ENCODE measurements around the gene MCM7. TPM values are rescaled to one million over a fixed set of nuclear protein-coding genes. Genes with fewer than 3 reads are reported as not detected.

MCM7 gene
- polyA plus RNA-seq, 1 donor (not counting 4 experiments of a cell fraction or from before 2014, with no cell fraction given), result 46.8 TPM

DNA sequence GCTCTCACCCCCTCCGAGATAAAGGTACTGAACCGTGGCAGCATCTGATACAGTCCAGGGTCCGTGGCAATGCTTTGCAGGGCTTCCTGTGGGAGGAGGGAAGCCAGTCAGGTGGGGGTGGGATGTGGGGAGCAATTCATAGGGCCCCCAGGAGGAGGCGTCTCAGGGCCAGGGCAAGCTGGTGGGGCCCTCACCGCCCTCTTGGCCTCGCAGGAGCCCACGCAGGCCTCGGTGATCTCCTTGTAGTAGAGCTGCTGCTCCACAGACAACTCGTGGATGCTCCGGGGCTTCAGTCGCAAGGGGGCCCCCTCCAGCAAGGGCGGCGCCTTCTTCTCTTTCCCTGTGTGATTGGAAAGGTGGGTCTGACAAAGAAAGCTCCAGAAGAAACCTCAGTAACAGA is 10.7 kb upstream of the MCM7 start:
- H3K4me2 ChIP-seq (ENCODE audit: control insufficient read depth, extremely low read depth, insufficient read depth, low read depth, low read length), result no peak overlapping the region

DNA sequence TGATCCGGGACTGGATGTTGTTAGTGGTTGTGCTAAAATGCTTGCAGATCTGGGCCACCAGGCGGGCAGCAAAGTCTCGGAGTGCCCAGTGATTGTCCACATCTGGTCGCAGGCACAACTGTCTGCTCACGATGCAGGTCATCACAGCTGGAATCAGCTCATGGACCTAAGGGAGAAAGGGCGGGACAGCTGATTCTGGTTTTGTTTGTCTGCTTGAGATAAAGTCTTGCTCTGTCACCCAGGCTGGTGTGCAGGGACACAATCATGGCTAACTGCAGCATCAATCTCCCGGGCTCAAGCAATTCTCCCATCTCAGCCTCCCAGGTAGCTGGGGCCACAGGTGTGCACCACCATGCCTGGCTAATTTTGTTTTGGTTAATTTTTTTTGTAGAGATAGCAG is 10.0 kb upstream of the MCM7 start:
- dilution Hi-C loops (cut with MboI; ENCODE audit: extremely low pct_ligation_motif_present, low sequenced_read_pairs), result no loop called here
- H3K4me1 ChIP-seq (ENCODE audit: control insufficient read depth, extremely low read depth, insufficient read depth, low read length), result no peaks in the 10 kb centered on the region
- H3K27ac ChIP-seq (ENCODE audit: control insufficient read depth, insufficient read depth, low read length), result no peak overlapping the region
- DNase-seq (ENCODE audit: low read depth, low spot score) (no peak), FAIRE-seq (no peak)
- H3K9ac ChIP-seq (ENCODE audit: control insufficient read depth, extremely low read depth, insufficient read depth, low read length), result no peak overlapping the region
- no peak overlapping the region for H3K4me3 ChIP-seq (ENCODE audit: control insufficient read depth in 2 of 3, extremely low read depth in 1 of 3, insufficient read depth in 2 of 3, low read depth in 1 of 3, low read length in 3 of 3)
- H3K36me3 ChIP-seq (ENCODE audit: control insufficient read depth in 2 of 2, extremely low read depth in 1 of 2, insufficient read depth in 2 of 2, low read length in 2 of 2), result peaks cover 17 to 31% of the 10 kb centered on the region in 2 experiments
- H3K4me2 ChIP-seq (ENCODE audit: control insufficient read depth, extremely low read depth, insufficient read depth, low read depth, low read length), result no peak overlapping the region
- TF ChIP-seq, protein P1, sequence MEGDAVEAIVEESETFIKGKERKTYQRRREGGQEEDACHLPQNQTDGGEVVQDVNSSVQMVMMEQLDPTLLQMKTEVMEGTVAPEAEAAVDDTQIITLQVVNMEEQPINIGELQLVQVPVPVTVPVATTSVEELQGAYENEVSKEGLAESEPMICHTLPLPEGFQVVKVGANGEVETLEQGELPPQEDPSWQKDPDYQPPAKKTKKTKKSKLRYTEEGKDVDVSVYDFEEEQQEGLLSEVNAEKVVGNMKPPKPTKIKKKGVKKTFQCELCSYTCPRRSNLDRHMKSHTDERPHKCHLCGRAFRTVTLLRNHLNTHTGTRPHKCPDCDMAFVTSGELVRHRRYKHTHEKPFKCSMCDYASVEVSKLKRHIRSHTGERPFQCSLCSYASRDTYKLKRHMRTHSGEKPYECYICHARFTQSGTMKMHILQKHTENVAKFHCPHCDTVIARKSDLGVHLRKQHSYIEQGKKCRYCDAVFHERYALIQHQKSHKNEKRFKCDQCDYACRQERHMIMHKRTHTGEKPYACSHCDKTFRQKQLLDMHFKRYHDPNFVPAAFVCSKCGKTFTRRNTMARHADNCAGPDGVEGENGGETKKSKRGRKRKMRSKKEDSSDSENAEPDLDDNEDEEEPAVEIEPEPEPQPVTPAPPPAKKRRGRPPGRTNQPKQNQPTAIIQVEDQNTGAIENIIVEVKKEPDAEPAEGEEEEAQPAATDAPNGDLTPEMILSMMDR (optimal IDR thresholded peaks at IDR 0.05 in 1 of 3, IDR thresholded peaks at IDR 0.05 in 1 of 3, conservative IDR thresholded peaks at IDR 0.05 in 1 of 3; ENCODE audit: extremely low read depth in 1 of 3, insufficient read depth in 2 of 3, low read length in 3 of 3), result no peak
- TF ChIP-seq EZH2 (IDR thresholded peaks at IDR 0.05; ENCODE audit: low read length), result no peak
- no peaks in the 10 kb centered on the region for H3K9me3 ChIP-seq (ENCODE audit: control insufficient read depth, low read depth, low read length)
- H3K79me2 ChIP-seq (ENCODE audit: control insufficient read depth, insufficient read depth, low read length), result no peaks in the 10 kb centered on the region
- no peak overlapping the region for H2AFZ ChIP-seq (ENCODE audit: control insufficient read depth, low read length)
- no peaks in the 10 kb centered on the region for H3K9me1 ChIP-seq (ENCODE audit: control insufficient read depth, extremely low read depth, insufficient read depth, low read length)
- no peaks in the 10 kb centered on the region for H3K27me3 ChIP-seq (ENCODE audit: control insufficient read depth, extremely low read depth, insufficient read depth, low read length)
- H4K20me1 ChIP-seq (ENCODE audit: control insufficient read depth, extremely low read depth, insufficient read depth, low read length), result no peaks in the 10 kb centered on the region

More for the DNA sequence above, 10.7 kb upstream of the MCM7 start:
- TF ChIP-seq, protein P1 (optimal IDR thresholded peaks at IDR 0.05 in 1 of 3, IDR thresholded peaks at IDR 0.05 in 1 of 3, conservative IDR thresholded peaks at IDR 0.05 in 1 of 3; ENCODE audit: extremely low read depth in 1 of 3, insufficient read depth in 2 of 3, low read length in 3 of 3), result no peak
- no peak for TF ChIP-seq EZH2 (IDR thresholded peaks at IDR 0.05; ENCODE audit: low read length)
- DNase-seq (ENCODE audit: low read depth, low spot score) (no peak), FAIRE-seq (no peak)
- dilution Hi-C loops (cut with MboI; ENCODE audit: extremely low pct_ligation_motif_present, low sequenced_read_pairs), result no loop called here
- Histone ChIP-seq H2AFZ (ENCODE audit: control insufficient read depth, low read length) (no peak overlapping the region), H3K79me2 (ENCODE audit: control insufficient read depth, insufficient read depth, low read length) (no peaks in the 10 kb centered on the region), H4K20me1 (ENCODE audit: control insufficient read depth, extremely low read depth, insufficient read depth, low read length) (no peaks in the 10 kb centered on the region), H3K27me3 (ENCODE audit: control insufficient read depth, extremely low read depth, insufficient read depth, low read length) (no peaks in the 10 kb centered on the region), H3K9me1 (ENCODE audit: control insufficient read depth, extremely low read depth, insufficient read depth, low read length) (no peaks in the 10 kb centered on the region), H3K4me3 (ENCODE audit: control insufficient read depth in 2 of 3, extremely low read depth in 1 of 3, insufficient read depth in 2 of 3, low read depth in 1 of 3, low read length in 3 of 3) (no peak overlapping the region), H3K9ac (ENCODE audit: control insufficient read depth, extremely low read depth, insufficient read depth, low read length) (no peak overlapping the region), H3K27ac (ENCODE audit: control insufficient read depth, insufficient read depth, low read length) (no peak overlapping the region), H3K36me3 (ENCODE audit: control insufficient read depth in 2 of 2, extremely low read depth in 1 of 2, insufficient read depth in 2 of 2, low read length in 2 of 2) (peaks cover 17 to 26% of the 10 kb centered on the region in 2 experiments), H3K9me3 (ENCODE audit: control insufficient read depth, low read depth, low read length) (no peaks in the 10 kb centered on the region), H3K4me1 (ENCODE audit: control insufficient read depth, extremely low read depth, insufficient read depth, low read length) (no peaks in the 10 kb centered on the region)

All from keratinocyte (primary cell).